Medulla oblongata (tissue), 1 donor: Measurements from ENCODE around the gene COL15A1.

ENCODE experiments used
- DNase-seq: peaks from one replicate; pipeline ENCODE4 v3.0.0-alpha.2; 2015; ENCODE audit errors: extremely low spot score

Gene COL15A1

GRCh38 chr9:98916660-98917059, 27.0 kb upstream of the COL15A1 start:
- DNase-seq: no peak

DNA sequence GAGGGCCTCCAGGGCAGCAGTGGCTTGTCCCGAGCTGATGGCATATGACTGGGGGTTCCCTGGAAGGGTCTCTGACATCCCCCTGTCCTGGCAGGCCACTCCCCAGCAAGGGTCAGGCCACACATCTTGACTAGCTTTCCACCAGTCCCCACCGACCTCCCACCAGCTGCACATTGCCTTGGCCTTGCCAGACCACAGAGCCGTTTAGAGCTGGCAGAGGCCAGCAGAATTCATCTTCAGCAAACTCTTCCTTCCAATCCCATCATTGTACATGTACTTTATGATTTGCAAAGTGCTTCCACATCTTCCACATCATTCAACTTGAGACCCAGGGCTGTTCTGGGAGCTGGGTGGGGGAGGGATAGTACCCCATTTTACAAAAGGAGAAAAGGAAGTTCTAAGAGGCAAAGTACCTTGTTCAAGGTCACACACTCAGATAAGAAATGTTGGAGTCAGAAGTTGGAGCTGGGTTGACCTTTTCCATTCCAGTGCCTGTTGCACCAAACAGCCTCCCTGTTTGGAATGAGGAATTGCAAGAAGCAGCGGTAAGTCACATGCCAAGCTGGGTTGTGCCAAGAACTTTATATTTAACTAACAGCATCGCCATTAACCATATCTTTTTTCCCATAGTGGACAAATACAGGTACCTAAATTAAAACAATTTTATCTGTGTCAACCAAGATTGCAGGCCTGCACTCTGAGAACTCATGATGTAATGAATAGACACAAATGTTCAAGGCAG, 25.8 kb upstream of the COL15A1 start:
- peak; percentile 11 for DNase-seq

DNA sequence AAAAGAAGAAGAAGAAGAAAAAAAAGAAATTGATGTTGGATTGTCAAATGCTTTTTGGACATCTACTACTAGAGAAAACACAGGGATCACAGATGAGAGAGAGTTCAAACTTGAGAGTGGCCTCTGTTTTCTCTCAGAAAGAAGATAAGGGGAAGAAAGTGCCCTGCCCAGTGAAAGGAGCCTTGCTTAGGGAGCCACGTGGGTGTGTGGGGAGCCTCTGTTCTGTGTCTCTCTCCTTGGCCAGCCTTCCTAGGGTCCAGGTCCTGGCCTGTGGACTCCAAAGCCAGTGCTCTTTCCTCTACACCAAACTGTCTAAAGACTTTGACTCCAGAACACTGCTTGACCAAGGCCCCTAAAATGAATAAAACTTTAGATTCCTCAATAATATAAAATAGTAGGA, 22.0 kb upstream of the COL15A1 start:
- DNase-seq: no peak

- DNase-seq: peak; percentile 53
These were observed 20.8 kb upstream of the COL15A1 start for GRCh38 chr9:98922721-98923435.

DNA sequence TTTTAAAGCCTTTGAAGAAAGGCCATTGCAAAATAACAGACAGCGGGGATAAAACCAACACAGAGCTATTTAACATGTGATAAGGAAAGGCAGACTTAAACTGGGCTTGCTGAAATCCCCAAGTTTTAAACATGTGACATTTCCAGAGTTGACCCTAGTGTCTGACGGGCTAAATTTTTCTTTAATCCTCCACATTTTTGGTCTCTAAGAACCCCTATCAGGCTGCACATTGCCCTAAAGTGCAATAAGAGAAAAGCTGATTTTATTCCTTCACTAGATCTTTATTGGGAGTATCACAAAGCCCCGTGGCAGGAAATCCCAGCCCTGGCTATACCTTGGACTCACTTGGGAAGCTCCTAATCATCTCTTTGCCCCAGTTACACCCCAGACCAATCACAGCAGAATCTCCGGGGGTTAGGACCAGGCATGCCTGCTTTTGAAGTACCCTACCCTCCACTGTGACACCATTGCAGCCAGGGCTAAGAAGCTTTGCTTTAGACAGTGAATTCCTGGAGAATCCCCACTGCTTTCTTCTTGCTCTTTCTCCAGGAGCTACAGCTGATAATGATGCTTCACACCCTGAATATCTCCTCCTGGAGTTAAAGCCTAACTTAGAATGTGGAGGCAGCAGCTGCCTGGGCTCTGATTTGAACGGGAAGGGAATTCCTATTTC, 20.1 kb upstream of the COL15A1 start:
- no peak for DNase-seq

DNA sequence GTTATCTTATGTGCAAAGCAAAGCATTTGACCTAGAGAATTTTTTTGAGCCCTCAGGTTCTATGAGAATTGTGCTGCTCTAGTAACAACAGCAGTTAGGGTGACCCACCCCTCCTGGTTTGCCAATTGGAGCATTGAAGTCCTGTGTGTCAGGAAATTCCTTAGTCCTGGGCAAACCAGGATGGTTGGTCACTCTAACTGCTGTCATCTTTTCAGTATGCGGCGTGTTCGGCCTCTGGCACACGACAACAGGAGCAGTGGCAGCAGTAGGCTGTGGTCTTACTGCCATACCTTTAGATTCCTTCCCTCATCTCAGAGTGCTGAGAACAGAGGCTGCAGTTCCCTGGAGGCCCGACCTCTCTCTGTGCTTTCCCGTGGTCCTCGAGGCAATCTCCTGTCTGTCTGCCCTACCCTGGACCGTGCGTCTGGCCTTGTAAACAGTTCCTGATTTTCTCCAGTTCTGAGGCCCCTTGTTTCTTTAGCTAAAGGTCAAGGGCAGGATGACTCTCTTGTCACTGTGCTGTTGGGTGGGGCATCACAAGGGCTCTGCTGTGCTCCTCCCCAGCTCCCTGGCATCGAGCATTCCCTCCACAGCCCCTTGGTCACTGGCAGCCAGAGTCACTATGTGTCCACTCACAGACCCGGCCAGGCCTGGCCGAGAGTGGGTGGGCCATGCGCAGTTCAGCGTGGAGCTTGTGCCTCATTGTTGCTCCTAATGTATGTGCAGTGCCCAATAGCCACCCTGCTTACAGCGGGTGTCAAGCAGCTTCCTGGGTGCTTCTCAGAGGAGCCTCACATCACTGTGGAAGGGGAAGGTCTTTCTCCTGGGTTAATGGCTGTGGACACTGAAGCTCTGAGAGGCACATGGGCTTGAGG, 18.5 kb upstream of the COL15A1 start:
- no peak for DNase-seq

DNA sequence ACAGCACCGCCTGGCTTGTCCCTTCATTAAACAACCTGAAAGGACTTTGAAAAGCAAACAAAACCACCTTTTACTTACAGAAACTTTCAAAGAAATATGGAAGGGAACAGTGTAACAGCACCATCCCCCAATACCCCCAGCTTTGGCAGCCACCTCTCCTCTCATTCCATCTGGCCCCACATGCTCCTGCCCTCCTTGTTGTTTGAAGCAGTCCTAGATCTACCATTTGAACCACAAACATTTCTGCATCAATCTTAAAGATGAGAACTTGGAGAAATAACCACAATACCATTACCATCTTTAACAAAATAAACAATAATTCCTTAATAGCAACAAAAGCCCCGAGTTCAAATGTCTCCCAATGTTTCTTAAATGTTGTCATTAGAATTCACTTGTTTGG, 17.8 kb upstream of the COL15A1 start:
- no peak for DNase-seq

DNA sequence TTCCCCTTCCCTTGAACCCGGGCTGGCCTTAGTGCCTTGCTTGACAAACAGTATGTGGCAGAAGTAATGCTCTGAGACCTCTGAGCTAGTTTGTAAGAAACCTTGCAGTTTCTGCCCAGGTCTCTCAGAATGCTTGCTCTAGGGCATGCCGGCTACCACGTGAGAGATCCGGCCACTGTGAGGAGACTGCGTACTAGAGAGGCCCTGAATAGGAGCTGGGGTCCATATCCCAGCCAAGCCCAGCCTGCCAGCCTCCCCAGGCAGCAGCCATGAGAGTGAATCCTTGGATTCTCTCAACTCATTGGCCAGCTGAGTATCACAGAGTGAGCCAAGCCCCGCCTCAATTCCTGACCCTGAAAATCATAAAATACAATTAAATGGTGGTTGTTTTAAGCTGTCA, 16.0 kb upstream of the COL15A1 start:
- no peak for DNase-seq

GRCh38 chr9:98929071-98929470, 14.6 kb upstream of the COL15A1 start:
- no peak for DNase-seq

- no peak for DNase-seq
These were observed 13.8 kb upstream of the COL15A1 start for GRCh38 chr9:98929895-98930341.

DNA sequence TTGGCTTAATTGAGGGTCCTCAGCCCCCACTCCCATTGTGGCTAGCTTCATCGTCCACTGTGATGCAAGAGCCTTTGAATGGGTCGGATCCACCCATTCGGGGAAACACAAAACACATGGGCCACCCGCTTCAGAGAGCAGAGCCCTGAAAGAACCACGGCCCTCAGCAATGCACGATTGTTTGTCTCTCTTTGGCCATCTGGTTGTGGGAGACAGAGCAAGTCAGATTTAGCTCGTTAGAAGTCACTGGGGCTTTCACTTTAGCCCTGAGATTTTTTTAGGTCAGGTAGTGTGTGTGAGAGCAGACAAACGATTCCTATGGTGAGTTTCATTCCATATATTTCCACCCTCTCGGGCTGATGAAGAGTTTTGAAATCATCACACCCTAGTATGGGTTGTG, 12.9 kb upstream of the COL15A1 start:
- DNase-seq: no peak

DNA sequence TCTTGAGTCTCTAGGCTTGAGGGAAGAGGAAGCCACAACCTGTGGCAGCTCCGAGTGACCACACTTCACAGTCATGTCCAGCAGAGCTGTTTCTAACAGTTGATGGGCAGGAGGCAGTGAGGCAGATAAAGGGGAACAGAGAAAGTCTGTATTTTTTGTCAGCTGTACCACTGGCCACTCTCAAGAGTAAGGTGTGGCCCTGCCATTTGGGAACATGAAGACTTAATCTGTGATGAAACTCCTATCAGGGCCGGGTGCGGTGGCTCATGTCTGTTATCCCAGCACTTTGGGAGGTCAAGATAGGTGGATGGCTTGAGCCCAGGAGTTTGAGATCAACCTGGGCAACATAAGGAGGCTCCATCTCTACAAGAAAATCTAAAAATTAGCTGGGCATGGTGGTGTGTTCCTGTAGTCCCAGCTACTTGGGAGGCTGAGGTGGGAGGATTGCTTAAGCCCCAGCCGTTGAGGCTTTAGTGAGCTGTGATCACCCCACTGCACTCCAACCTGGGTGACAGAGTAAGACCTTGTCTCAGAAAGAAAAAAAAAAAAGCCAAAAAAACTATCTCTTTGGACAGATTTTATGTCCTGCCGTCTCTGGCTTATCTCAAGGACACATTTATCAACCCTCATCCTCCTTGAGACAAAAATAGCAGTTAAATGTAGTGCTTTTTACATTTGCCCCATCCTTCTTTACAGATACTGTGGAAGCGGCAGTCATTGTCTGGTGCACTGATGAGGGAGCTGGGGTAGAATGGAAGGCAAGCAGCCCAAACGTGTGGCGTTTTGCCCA, 11.9 kb upstream of the COL15A1 start:
- no peak for DNase-seq

DNA sequence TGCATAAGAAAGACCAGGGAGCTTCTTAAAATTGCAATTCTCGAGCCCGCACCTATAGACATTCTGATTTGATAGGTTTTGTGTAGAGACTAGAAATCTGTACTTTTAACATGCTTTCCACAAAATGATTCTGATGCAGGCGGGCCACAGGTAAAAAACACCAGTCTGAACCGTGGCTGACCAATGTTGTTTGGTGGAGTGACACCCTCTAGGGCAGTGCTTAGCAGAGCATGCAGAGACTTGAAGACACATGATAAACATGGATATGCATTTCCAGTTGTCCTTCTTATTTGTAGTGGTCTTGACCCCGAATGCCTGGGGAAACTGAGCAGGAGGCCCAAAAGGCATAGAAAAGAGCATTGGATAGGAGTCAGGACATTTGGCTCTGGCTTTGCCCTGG, 10.5 kb upstream of the COL15A1 start:
- no peak for DNase-seq

DNA sequence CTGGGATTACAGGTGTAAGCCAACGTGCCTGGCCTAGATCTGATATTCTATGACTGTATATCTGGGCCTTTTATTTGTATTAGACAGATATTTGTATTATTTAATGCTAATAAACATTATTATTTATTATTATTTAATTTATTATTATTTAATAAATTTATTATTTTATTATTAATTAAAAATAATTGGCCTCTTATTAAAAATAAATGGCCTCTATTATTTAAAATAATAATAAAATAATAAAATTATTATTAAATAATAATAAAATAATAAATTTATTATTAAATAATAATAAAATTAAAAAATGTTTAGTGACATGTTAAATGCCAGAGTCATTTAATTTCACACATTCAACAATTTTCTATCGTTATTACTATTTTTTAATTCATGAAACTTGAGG, 9.8 kb upstream of the COL15A1 start:
- DNase-seq: no peak

GRCh38 chr9:98935071-98935505, 8.6 kb upstream of the COL15A1 start:
- no peak for DNase-seq

- DNase-seq: no peak
These were observed 3.4 kb upstream of the COL15A1 start for GRCh38 chr9:98940276-98940675.

- no peak for DNase-seq
These were observed 1.7 kb upstream of the COL15A1 start for GRCh38 chr9:98941946-98942523.

DNA sequence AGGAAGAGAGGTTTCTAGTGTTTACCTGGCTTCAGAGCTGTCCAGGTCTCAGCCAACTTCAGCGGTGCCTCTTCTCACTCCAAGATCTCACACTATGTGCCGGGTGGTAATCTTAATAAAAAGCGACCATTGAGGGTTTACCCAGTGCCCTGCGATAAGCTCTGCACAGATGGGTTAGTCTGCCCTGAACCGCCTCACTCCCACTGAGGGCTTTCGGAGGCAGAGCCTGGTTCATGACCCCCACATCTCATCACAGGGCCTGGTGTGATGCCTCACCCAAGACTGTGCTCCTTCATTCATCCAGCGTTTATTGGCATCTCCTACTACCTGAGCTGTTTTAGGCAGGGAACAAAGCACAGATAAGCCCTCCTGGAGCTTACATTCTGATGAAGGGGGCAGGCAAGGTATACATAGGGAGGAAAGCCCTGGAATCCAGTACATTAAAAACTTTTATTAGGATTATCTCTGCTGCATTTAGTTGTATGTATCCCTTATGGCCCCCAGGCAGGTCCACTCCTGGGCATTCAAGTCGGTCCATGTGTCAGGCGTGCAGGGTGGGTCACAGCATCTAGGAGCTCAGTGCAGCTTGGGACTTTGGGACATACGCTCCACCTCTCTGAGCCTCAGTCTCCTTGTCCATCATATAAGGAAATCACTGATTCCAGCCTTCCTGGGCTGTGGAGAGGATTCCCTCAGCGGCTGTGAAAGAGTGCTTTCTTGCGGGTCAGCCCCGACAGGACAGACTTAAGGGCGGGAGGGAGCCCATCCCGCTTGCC, 613 bp upstream of the COL15A1 start:
- no peak for DNase-seq

- no peak for DNase-seq
These were observed 488 bp downstream of the COL15A1 start for GRCh38 chr9:98944057-98944733.
